SH-SY5Y (cell line): Measurements from ENCODE around the gene MFAP2.

Experiments used
- GATA2 ChIP-seq: IDR thresholded peaks from 2 replicates; pipeline ENCODE4 v1.6.1; 2011; ENCODE audit warnings: mild to moderate bottlenecking, low read depth, low read length
- GATA3 ChIP-seq: IDR thresholded peaks from 2 replicates; pipeline ENCODE4 v1.6.1; 2011; ENCODE audit warnings: low read depth, mild to moderate bottlenecking, low read length, moderate library complexity

GRCh38 chr1:17012775-17013490 lies 32.5 kb upstream of the MFAP2 start:
- TF ChIP-seq GATA2 = no peak
- TF ChIP-seq GATA3 = no peak
